Measurements from ENCODE around the gene ARSA.
A peak's percentile ranks its signal among the peaks of the same experiment; 100 is the strongest.
"Not testable (repeated sequence)": the region's sequence is repeated elsewhere in the genome, so short reads cannot be mapped to it uniquely, and the experiment has no call there.

The ARSA gene

DNA sequence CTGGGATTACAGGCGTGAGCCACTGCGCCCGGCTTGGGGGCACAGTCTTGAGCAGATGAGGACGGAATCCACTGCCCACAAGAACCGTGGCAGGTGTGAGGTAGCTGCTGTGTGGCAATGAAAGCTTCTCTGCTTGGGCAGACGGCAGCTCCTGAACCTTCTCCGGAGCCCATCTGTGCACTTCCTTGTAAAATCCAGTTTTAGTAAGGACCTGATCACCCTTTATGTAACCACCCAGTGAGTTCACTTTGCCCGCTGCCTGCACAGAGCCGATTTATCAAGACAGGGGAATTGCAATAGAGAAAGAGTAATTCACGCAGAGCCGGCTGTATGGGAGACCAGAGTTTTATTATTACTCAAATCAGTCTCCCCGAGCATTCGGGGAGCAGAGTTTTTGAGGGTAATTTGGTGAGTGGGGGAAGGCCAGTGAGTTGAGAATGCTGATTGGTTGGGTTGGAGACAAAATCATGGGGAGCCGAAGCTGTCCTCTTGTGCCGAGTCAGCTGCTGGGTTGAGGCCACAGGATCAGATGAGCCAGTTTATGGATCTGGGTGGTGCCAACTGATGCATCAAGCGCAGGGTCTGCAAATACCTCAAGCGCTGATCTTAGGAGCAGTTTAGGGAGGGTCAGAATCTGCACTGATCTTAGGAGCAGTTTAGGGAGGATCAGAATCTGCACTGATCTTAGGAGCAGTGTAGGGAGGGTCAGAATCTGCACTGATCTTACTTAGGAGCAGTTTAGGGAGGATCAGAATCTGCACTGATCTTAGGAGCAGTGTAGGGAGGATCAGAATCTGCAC lies 15.3 kb upstream of the ARSA start:
- not testable (repeated sequence) for H3K9ac ChIP-seq (ENCODE audit: low read depth, low read length); H3K4me3 ChIP-seq (ENCODE audit: low read depth, low read length); H3K36me3 ChIP-seq (ENCODE audit: control insufficient read depth, insufficient read depth, low read length); H3K9me3 ChIP-seq (ENCODE audit: control insufficient read depth, insufficient read depth, low read length)
- Histone ChIP-seq H3K4me1 (ENCODE audit: control insufficient read depth, insufficient read depth, low read length) (peaks cover 12% of the 10 kb centered on the region), H3K27me3 (ENCODE audit: control insufficient read depth, insufficient read depth, low read length) (peaks cover 27% of the 10 kb centered on the region)

DNA sequence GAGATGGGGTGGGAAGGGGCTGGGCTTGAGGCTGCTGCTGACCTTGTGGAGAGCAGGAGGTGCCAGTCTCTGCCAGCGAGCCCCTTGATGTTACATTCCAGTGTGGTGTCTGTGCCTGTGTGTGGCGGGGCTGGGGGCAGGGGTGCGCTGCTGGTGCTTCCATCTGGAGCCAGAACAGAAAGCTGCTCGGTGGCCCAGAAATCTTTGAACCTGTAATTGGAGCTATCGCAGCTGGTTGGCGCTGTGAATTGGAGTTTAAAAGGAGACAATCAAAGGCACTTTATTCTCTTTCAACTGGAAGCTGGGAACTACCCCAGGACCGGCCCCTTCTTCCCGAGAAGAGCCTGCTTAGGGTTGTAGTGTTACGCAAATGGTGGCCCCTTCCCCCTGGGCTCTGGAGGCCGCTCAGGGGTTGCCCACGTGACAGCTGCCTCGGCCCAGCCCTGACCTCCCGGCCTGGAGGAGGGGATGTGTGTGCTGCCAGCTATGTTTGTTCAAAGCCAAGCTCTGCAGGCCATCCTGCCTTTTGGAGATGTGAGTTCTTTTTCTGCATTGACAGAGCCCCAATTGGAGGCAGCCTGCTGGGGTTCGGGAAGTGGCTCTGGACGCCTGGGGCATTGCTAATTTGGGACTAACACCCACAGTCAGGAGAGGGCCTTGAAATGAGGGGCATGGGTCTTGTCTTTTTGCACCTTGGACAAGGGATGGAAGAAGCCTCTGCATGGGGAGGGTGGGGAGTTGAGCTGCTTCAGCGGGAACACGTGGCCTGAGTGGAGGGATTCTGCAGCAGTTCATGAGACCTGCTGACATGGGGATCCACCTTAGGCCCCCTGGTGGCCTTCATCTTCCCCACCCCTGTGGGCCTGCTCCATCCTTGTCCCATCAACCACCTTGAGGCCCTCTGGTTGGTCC lies 14.0 kb upstream of the ARSA start:
- Histone ChIP-seq H3K36me3 (ENCODE audit: control insufficient read depth, insufficient read depth, low read length) (no peaks in the 10 kb centered on the region), H3K4me3 (ENCODE audit: low read depth, low read length) (no peak overlapping the region), H3K9ac (ENCODE audit: low read depth, low read length) (no peak overlapping the region), H3K4me1 (ENCODE audit: control insufficient read depth, insufficient read depth, low read length) (peaks cover 12% of the 10 kb centered on the region), H3K27me3 (ENCODE audit: control insufficient read depth, insufficient read depth, low read length) (peaks cover 27% of the 10 kb centered on the region), H3K9me3 (ENCODE audit: control insufficient read depth, insufficient read depth, low read length) (no peaks in the 10 kb centered on the region)

GRCh38 chr22:50640857-50641647 lies 13.1 kb upstream of the ARSA start:
- Histone ChIP-seq H3K27me3 (ENCODE audit: control insufficient read depth, insufficient read depth, low read length) (peaks cover 27% of the 10 kb centered on the region), H3K4me1 (ENCODE audit: control insufficient read depth, insufficient read depth, low read length) (peaks cover 12% of the 10 kb centered on the region), H3K4me3 (ENCODE audit: low read depth, low read length) (no peak overlapping the region), H3K9ac (ENCODE audit: low read depth, low read length) (no peak overlapping the region), H3K9me3 (ENCODE audit: control insufficient read depth, insufficient read depth, low read length) (no peaks in the 10 kb centered on the region), H3K36me3 (ENCODE audit: control insufficient read depth, insufficient read depth, low read length) (no peaks in the 10 kb centered on the region)

DNA sequence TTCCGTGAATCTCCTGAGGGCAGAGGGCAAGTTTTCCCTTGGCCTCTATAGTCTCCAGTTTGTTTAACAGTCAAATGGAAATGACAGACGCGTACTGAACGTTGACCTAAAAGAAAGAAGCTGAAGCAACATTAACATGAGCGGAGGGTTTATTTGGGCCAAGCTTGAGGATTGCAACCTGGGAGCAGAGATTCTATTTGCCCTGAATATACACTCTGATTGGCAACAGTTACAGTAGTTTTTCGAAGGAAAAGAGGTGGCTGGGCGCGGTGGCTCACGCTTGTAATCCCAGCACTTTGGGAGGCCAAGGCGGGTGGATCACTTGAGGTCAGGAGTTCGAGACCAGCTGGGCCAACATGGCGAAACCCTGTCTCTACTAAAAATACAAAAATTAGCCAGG lies 12.3 kb upstream of the ARSA start:
- not testable (repeated sequence) for H3K9ac ChIP-seq (ENCODE audit: low read depth, low read length); H3K36me3 ChIP-seq (ENCODE audit: control insufficient read depth, insufficient read depth, low read length); H3K9me3 ChIP-seq (ENCODE audit: control insufficient read depth, insufficient read depth, low read length); H3K4me3 ChIP-seq (ENCODE audit: low read depth, low read length)
- peaks cover 12% of the 10 kb centered on the region for H3K4me1 ChIP-seq (ENCODE audit: control insufficient read depth, insufficient read depth, low read length)
- H3K27me3 ChIP-seq (ENCODE audit: control insufficient read depth, insufficient read depth, low read length), result peaks cover 20% of the 10 kb centered on the region

DNA sequence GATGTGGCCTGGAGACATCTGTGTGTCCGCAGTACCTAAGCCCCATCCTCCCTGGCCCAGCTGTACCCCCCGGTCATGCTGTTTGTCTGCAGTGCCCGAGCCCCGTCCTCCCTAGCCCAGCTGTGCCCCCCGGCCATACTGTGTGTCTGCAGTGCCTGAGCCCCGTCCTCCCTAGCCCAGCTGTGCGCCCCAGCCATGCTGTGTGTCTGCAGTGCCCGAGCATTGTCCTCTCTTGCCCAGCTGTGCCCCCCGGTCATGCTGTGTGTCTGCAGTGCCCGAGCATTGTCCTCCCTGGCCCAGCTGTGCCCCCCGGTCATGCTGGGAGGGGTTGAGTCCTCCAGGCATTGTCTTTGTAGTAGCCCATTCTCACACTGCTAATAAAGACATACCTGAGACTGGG lies 7.6 kb upstream of the ARSA start:
- Histone ChIP-seq H3K36me3 (ENCODE audit: control insufficient read depth, insufficient read depth, low read length) (no peaks in the 10 kb centered on the region), H3K4me3 (ENCODE audit: low read depth, low read length) (no peak overlapping the region)

GRCh38 chr22:50633771-50634170 lies 5.8 kb upstream of the ARSA start:
- Histone ChIP-seq H3K27me3 (ENCODE audit: control insufficient read depth, insufficient read depth, low read length) (peaks cover 3% of the 10 kb centered on the region), H3K9ac (ENCODE audit: low read depth, low read length) (no peak overlapping the region), H3K36me3 (ENCODE audit: control insufficient read depth, insufficient read depth, low read length) (no peaks in the 10 kb centered on the region), H3K9me3 (ENCODE audit: control insufficient read depth, insufficient read depth, low read length) (no peaks in the 10 kb centered on the region), H3K4me1 (ENCODE audit: control insufficient read depth, insufficient read depth, low read length) (peaks cover 2% of the 10 kb centered on the region), H3K4me3 (ENCODE audit: low read depth, low read length) (no peak overlapping the region)

More for the DNA sequence above, 7.6 kb upstream of the ARSA start:
- H3K9ac ChIP-seq (ENCODE audit: low read depth, low read length), result no peak overlapping the region
- H3K9me3 ChIP-seq (ENCODE audit: control insufficient read depth, insufficient read depth, low read length), result no peaks in the 10 kb centered on the region
- H3K4me1 ChIP-seq (ENCODE audit: control insufficient read depth, insufficient read depth, low read length), result no peaks in the 10 kb centered on the region
- no peaks in the 10 kb centered on the region for H3K27me3 ChIP-seq (ENCODE audit: control insufficient read depth, insufficient read depth, low read length)

- Histone ChIP-seq H3K27me3 (ENCODE audit: control insufficient read depth, insufficient read depth, low read length) (peaks cover 7% of the 10 kb centered on the region), H3K9ac (ENCODE audit: low read depth, low read length) (no peak overlapping the region), H3K4me1 (ENCODE audit: control insufficient read depth, insufficient read depth, low read length) (peaks cover 6% of the 10 kb centered on the region), H3K36me3 (ENCODE audit: control insufficient read depth, insufficient read depth, low read length) (no peaks in the 10 kb centered on the region), H3K9me3 (ENCODE audit: control insufficient read depth, insufficient read depth, low read length) (no peaks in the 10 kb centered on the region), H3K4me3 (ENCODE audit: low read depth, low read length) (no peak overlapping the region)
These were observed 5.1 kb upstream of the ARSA start for GRCh38 chr22:50633086-50633485.

DNA sequence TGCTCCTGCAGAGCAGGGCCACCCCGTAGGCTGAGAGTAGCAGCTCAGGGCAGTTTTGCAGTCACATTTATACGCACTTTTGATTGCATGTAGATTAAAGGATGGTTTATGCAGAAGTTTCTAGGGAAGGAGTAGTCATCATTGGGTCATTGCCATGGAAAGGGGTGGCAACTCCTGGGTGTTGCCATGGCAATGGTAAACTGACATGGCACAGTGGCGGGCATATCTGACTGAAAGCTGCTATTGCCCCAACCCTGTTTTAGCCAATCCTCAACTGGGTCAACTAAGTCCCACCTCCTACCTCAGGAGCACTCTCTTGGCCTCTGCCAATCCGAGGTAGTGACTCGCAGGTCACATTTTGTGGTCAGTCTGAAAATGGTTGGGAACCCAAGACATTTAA lies 2.4 kb upstream of the ARSA start:
- H3K4me3 ChIP-seq (ENCODE audit: low read depth, low read length), result no peak overlapping the region
- no peak overlapping the region for H3K9ac ChIP-seq (ENCODE audit: low read depth, low read length)
- H3K27me3 ChIP-seq (ENCODE audit: control insufficient read depth, insufficient read depth, low read length), result peaks cover 7% of the 10 kb centered on the region
- H3K9me3 ChIP-seq (ENCODE audit: control insufficient read depth, insufficient read depth, low read length), result no peaks in the 10 kb centered on the region
- peaks cover 6% of the 10 kb centered on the region for H3K4me1 ChIP-seq (ENCODE audit: control insufficient read depth, insufficient read depth, low read length)
- H3K36me3 ChIP-seq (ENCODE audit: control insufficient read depth, insufficient read depth, low read length), result no peaks in the 10 kb centered on the region

DNA sequence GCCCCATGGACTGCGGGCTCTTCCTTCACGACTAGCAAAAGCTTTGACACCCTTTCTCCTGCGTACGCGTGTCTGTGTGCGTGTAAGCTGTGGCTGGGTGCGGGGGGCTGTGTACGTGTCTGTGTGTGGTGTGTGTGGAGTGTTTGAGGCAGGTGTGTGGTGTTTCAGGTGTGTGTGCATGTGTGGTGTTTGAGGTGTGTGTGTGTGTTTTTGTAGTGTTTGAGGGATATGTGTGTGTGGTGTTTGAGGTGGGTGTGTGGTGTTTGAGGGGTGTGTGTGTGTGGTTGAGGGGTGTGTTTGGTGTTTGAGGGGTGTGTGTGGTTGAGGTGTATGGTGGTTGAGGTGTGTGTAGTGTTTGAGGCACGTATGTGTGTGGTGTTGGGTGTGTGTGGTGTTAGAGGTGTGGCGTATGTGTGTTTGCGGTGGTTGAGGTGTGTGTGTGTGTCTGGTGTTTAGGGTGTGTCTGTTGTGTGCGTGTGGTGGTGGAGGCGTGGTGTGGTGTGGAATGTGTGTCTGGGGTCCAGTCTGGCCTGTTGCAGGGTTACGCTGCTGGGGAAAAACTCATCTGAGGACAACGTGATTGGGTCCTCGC lies 687 bp upstream of the ARSA start:
- peaks cover 6% of the 10 kb centered on the region for H3K4me1 ChIP-seq (ENCODE audit: control insufficient read depth, insufficient read depth, low read length)
- no peak overlapping the region for H3K9ac ChIP-seq (ENCODE audit: low read depth, low read length)
- H3K27me3 ChIP-seq (ENCODE audit: control insufficient read depth, insufficient read depth, low read length), result peaks cover 7% of the 10 kb centered on the region
- H3K36me3 ChIP-seq (ENCODE audit: control insufficient read depth, insufficient read depth, low read length), result no peaks in the 10 kb centered on the region
- H3K4me3 ChIP-seq (ENCODE audit: low read depth, low read length), result peak overlapping the region; percentile 58
- H3K9me3 ChIP-seq (ENCODE audit: control insufficient read depth, insufficient read depth, low read length), result no peaks in the 10 kb centered on the region

GRCh38 chr22:50626850-50627641 lies 906 bp downstream of the ARSA start:
- Histone ChIP-seq H3K9me3 (ENCODE audit: control insufficient read depth, insufficient read depth, low read length) (no peaks in the 10 kb centered on the region), H3K4me3 (ENCODE audit: low read depth, low read length) (peak overlapping the region; percentile 79), H3K27me3 (ENCODE audit: control insufficient read depth, insufficient read depth, low read length) (peaks cover 7% of the 10 kb centered on the region), H3K9ac (ENCODE audit: low read depth, low read length) (no peak overlapping the region), H3K36me3 (ENCODE audit: control insufficient read depth, insufficient read depth, low read length) (no peaks in the 10 kb centered on the region), H3K4me1 (ENCODE audit: control insufficient read depth, insufficient read depth, low read length) (peaks cover 6% of the 10 kb centered on the region)
